ENCODE results near the gene MUL1. TPM values are rescaled to one million over a fixed set of nuclear protein-coding genes. Genes with fewer than 3 reads are reported as not detected.

The MUL1 gene
- polyA plus RNA-seq, 3 donors, result 7.2 to 28.1 (median 25.8) TPM

DNA sequence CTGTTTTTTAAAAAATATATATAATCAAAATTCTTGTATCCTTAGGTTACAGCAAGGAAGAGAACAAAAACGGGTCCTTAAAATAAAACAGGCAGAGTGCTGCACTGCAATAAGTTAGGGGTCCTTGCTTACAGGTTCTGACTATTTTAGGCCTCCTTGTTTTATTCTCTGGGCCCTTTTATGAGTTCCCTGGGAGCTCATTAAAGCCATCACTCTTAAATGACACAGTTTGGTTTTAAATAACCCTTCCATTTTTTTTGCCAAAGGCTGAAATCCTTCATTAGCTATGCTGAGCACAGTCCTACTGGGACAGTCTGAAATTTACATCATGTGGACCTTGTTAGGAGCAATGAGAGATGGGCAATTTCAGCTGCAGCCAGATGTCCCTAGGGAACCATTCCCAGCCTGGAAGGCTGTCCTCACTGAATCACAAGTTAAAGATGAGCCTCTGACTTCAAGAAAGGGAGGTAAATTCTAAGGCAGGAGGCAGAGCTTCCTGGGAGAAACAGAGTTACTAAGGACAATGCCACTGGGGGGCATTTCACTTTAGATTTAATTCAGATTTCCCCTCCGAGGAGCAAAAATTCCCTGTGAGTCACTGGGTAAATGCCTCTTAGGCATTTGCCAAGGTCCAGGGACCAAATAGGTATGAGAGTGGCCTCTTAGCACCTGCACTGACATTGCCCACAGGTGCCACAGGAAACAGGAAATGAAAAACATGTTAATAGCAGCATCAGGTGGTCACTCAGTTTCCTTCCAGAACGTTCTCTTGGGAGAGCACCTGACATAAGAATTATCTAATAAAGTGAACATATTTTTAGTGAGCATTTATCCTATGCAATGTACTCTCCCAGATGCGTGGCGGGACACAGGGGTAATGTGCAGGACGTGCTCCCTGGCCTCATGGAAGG lies 3.8 kb upstream of the MUL1 start:
- no peaks in the 10 kb centered on the region for H3K36me3 Mint-ChIP-seq
- peak overlapping the region in 1 of 2 donors; percentile 26 for H3K4me3 Mint-ChIP-seq
- H3K27ac Mint-ChIP-seq, result no peak overlapping the region
- H3K27me3 Mint-ChIP-seq (ENCODE audit: low read depth in 3 of 3), result peaks cover 15 to 29% (median 23%) of the 10 kb centered on the region in 3 donors
- no peak overlapping the region for H3K4me3 ChIP-seq (replicated peaks in 1 of 3; ENCODE audit: low read depth in 2 of 3, low read length in 3 of 3)
- H3K9me3 ChIP-seq (replicated peaks in 1 of 2; ENCODE audit: control insufficient read depth in 1 of 2, insufficient read depth in 1 of 2, low read length in 2 of 2), result no peaks in the 10 kb centered on the region
- no peak overlapping the region for H3K27ac ChIP-seq (ENCODE audit: low read depth in 1 of 2, low read length in 2 of 2)
- H3K36me3 ChIP-seq (replicated peaks in 1 of 2; ENCODE audit: control insufficient read depth in 1 of 2, insufficient read depth in 2 of 2, low read length in 2 of 2), result no peaks in the 10 kb centered on the region
- peaks cover 8% of the 10 kb centered on the region for H3K4me1 Mint-ChIP-seq
- TF ChIP-seq CTCF (IDR thresholded peaks at IDR 0.05), result no peak
- no peak overlapping the region for H2AFZ ChIP-seq (ENCODE audit: insufficient read depth, low read depth, low read length, poor library complexity, severe bottlenecking)
- DNase-seq, result no peak
- intact Hi-C loops (cut with micrococcal nuclease), result no loop called here
- 75% methylated on average over 2 of the region's 6 CpGs for WGBS (ENCODE audit: insufficient coverage)
- peaks cover 2 to 9% of the 10 kb centered on the region in 2 donors for H3K27me3 ChIP-seq (ENCODE audit: control insufficient read depth in 2 of 2, insufficient read depth in 2 of 2, low read length in 2 of 2)
- no peaks in the 10 kb centered on the region for H4K20me1 ChIP-seq (ENCODE audit: insufficient read depth, low read length)
- H3K4me1 ChIP-seq (ENCODE audit: control insufficient read depth in 1 of 2, insufficient read depth in 2 of 2, low read length in 2 of 2), result peaks cover 12 to 15% of the 10 kb centered on the region in 2 donors
- H3K4me2 ChIP-seq (replicated peaks; ENCODE audit: extremely low read depth, low read length, poor library complexity, severe bottlenecking), result no peak overlapping the region
- H3K79me2 ChIP-seq (ENCODE audit: insufficient read depth, low read length), result peaks cover 12% of the 10 kb centered on the region
- peaks cover 0 to 1% (median 0%) of the 10 kb centered on the region in 7 donors for H3K9me3 Mint-ChIP-seq
- no peak overlapping the region for H3K9ac ChIP-seq (ENCODE audit: insufficient read depth, low read length, poor library complexity, severe bottlenecking)

- Histone ChIP-seq H3K4me1 (ENCODE audit: control insufficient read depth in 1 of 2, insufficient read depth in 2 of 2, low read length in 2 of 2) (peaks cover 13 to 16% of the 10 kb centered on the region in 2 donors), H2AFZ (ENCODE audit: insufficient read depth, low read depth, low read length, poor library complexity, severe bottlenecking) (peak overlapping the region; percentile 93), H4K20me1 (ENCODE audit: insufficient read depth, low read length) (peaks cover 11% of the 10 kb centered on the region), H3K4me2 (replicated peaks; ENCODE audit: extremely low read depth, low read length, poor library complexity, severe bottlenecking) (peak overlapping the region; percentile 74), H3K9ac (ENCODE audit: insufficient read depth, low read length, poor library complexity, severe bottlenecking) (peak overlapping the region; percentile 88), H3K27ac (ENCODE audit: low read depth in 1 of 2, low read length in 2 of 2) (peak overlapping the region; percentile 50 to 90), H3K27me3 (ENCODE audit: control insufficient read depth in 2 of 2, insufficient read depth in 2 of 2, low read length in 2 of 2) (peaks cover 2 to 9% of the 10 kb centered on the region in 2 donors), H3K36me3 (replicated peaks in 1 of 2; ENCODE audit: control insufficient read depth in 1 of 2, insufficient read depth in 2 of 2, low read length in 2 of 2) (peaks cover 0 to 22% of the 10 kb centered on the region in 2 donors), H3K79me2 (ENCODE audit: insufficient read depth, low read length) (peaks cover 33% of the 10 kb centered on the region), H3K4me3 (replicated peaks in 1 of 3; ENCODE audit: low read depth in 2 of 3, low read length in 3 of 3) (peak overlapping the region; percentile 90 to 98 (median 92)), H3K9me3 (replicated peaks in 1 of 2; ENCODE audit: control insufficient read depth in 1 of 2, insufficient read depth in 1 of 2, low read length in 2 of 2) (no peaks in the 10 kb centered on the region)
- Mint-ChIP-seq H3K4me3 (peak overlapping the region; percentile 92 to 93), H3K4me1 (peaks cover 11% of the 10 kb centered on the region), H3K27ac (peak overlapping the region; percentile 90 to 97 (median 94)), H3K27me3 (ENCODE audit: low read depth in 3 of 3) (peaks cover 11 to 24% (median 15%) of the 10 kb centered on the region in 3 donors), H3K9me3 (peaks cover 0 to 1% (median 0%) of the 10 kb centered on the region in 7 donors), H3K36me3 (peaks cover 4 to 13% of the 10 kb centered on the region in 2 donors)
- intact Hi-C loops (cut with micrococcal nuclease), result no loop called here
- no peak for TF ChIP-seq CTCF (IDR thresholded peaks at IDR 0.05)
- 60% methylated on average over 3 of the region's 5 CpGs for WGBS (ENCODE audit: insufficient coverage)
- no peak for DNase-seq
Measured at GRCh38 chr1:20508411-20508771, 440 bp upstream of the MUL1 start.
